CD4-positive, CD25-positive, alpha-beta regulatory T cell (primary cell): Measurements from ENCODE around the gene DDN. TPM values are rescaled to one million over a fixed set of nuclear protein-coding genes. Genes with fewer than 3 reads are reported as not detected.
A peak's percentile ranks its signal among the peaks of the same experiment; 100 is the strongest.

Experiments used
- ATAC-seq, 2 donors: fragments of 150-1000 bp; cut with Tn5 transposase; one replicate each; pipeline ENCODE4 v1.10.0; 2021; ENCODE audit warnings: low read depth in 2 of 2, moderate number of reproducible peaks in 2 of 2, moderate library complexity in 1 of 2
- DNase-seq, 3 donors: peaks; one replicate each; pipeline versions ENCODE4 v3.0.0 to v3.0.0-alpha.2; 2012 to 2022; ENCODE audit warnings: mixed read lengths in 1 of 3
- H3K27ac ChIP-seq: one replicate; pipeline ENCODE4 v1.7.0; 2013; ENCODE audit warnings: mild to moderate bottlenecking, low read length; ENCODE audit not compliant: insufficient read depth, poor library complexity, severe bottlenecking
- H3K27me3 ChIP-seq: one replicate; pipeline ENCODE4 v1.7.0; 2013; ENCODE audit warnings: low read length; ENCODE audit not compliant: control insufficient read depth, insufficient read depth
- H3K36me3 ChIP-seq: one replicate; pipeline ENCODE4 v1.7.0; 2013; ENCODE audit warnings: mild to moderate bottlenecking, low read length, moderate library complexity; ENCODE audit not compliant: control insufficient read depth, insufficient read depth
- H3K4me1 ChIP-seq: 2 replicates; pipeline ENCODE4 v1.7.0; 2013; ENCODE audit warnings: mild to moderate bottlenecking, low read length; ENCODE audit not compliant: insufficient read depth, control insufficient read depth, poor library complexity, severe bottlenecking
- H3K4me3 ChIP-seq: one replicate; pipeline ENCODE4 v1.7.0; 2013; ENCODE audit warnings: low read depth, mild to moderate bottlenecking, low read length, moderate library complexity
- H3K9me3 ChIP-seq, 2 experiments: 1 replicate in 1 of 2; 2 replicates in 1 of 2; pipeline ENCODE4 v1.7.0; 2013; ENCODE audit warnings: low read length in 2 of 2, mild to moderate bottlenecking in 1 of 2, moderate library complexity in 1 of 2; ENCODE audit not compliant: control insufficient read depth in 2 of 2
- H3K27ac Mint-ChIP-seq, 3 donors: one replicate each; pipeline ENCODE4 v1.8.0; 2020 to 2022; ENCODE audit warnings: mild to moderate bottlenecking in 3 of 3, mixed read lengths in 3 of 3, moderate library complexity in 2 of 3
- H3K27me3 Mint-ChIP-seq: one replicate; pipeline ENCODE4 v1.8.0; 2022; ENCODE audit warnings: mild to moderate bottlenecking, mixed read lengths
- H3K36me3 Mint-ChIP-seq: one replicate; pipeline ENCODE4 v1.8.0; 2020; ENCODE audit warnings: mixed read lengths
- H3K4me1 Mint-ChIP-seq, 4 donors: one replicate each; pipeline ENCODE4 v1.8.0; 2020 to 2022; ENCODE audit warnings: mixed read lengths in 4 of 4, mild to moderate bottlenecking in 1 of 4
- H3K4me3 Mint-ChIP-seq, 4 donors: one replicate each; pipeline ENCODE4 v1.8.0; 2020 to 2022; ENCODE audit warnings: mild to moderate bottlenecking in 4 of 4, mixed read lengths in 4 of 4, moderate library complexity in 3 of 4
- H3K9me3 Mint-ChIP-seq, 7 donors: one replicate each; pipeline ENCODE4 v1.8.0; 2020 to 2022; ENCODE audit warnings: mixed read lengths in 7 of 7, mild to moderate bottlenecking in 3 of 7, moderate library complexity in 2 of 7
- polyA plus RNA-seq, 4 donors: library from polyadenylated mRNA; unstranded; fragments of 300-500 nt; fragmentation: Illumina TruSeq; gene quantifications; one replicate each; pipeline ENCODE4 v1.2.3, GENCODE V29; 2021
- total RNA-seq: library from RNA; stranded (reverse); gene quantifications from one replicate; pipeline ENCODE4 v1.2.3, GENCODE V29; 2022

DDN gene
- total and polyA plus RNA-seq, 5 donors from 2014 or later, result 0.39 TPM; not detected in 4

DNA sequence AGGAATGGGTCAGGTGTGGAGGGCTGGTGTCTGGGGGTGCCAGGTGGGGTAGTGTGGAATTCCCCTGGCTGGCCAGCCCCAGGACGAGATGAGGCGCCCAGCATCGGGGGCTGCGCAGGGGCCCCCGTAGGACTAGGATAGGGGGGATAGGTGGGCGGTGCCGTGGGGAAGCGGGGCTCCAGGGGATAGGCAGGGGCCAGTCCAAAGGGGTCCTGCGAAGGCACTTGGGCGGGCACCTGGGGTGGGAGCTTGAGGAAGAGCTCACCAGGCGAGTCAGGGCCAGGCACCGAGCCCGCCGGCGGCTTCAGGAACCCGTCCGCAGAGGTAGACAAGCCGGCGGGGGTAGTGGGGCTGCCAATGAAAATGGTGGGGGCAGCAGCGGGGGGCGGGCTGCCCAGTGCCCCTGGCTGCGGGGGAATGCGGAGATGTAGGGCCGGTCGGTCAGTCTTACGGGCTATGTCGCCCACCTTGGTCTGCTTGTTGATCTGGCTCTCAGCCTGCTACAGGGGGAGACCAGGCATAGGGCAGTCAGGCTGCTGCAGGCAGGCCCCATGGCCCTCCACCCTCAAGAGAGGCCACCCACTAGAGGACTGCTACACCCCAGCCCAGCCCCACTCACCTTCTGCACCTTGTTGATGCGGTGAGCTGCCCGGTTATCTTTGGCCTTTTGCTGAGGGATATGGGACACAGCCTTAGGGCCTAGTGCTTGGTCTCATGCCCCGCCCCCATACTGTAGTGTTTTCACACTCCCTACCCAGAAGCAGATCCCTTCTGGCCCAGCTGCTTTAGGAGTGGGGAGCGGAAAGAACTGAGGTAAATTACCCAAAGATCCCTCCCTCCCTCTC lies 42.1 kb upstream of the DDN start:
- ATAC-seq, result no peak
- Histone ChIP-seq H3K27me3 (no peaks in the 10 kb centered on the region), H3K27ac (no peak overlapping the region), H3K9me3 (no peaks in the 10 kb centered on the region), H3K36me3 (peaks cover 80% of the 10 kb centered on the region), H3K4me1 (no peaks in the 10 kb centered on the region), H3K4me3 (no peak overlapping the region)
- H3K36me3 Mint-ChIP-seq, result peaks cover 34% of the 10 kb centered on the region
- no peak overlapping the region for H3K4me3 Mint-ChIP-seq
- no peaks in the 10 kb centered on the region for H3K9me3 Mint-ChIP-seq
- H3K27ac Mint-ChIP-seq, result peak overlapping the region in 1 of 3 donors; percentile 66
- DNase-seq, result no peak
- H3K4me1 Mint-ChIP-seq, result peaks cover 0 to 6% (median 2%) of the 10 kb centered on the region in 4 donors
- no peaks in the 10 kb centered on the region for H3K27me3 Mint-ChIP-seq

DNA sequence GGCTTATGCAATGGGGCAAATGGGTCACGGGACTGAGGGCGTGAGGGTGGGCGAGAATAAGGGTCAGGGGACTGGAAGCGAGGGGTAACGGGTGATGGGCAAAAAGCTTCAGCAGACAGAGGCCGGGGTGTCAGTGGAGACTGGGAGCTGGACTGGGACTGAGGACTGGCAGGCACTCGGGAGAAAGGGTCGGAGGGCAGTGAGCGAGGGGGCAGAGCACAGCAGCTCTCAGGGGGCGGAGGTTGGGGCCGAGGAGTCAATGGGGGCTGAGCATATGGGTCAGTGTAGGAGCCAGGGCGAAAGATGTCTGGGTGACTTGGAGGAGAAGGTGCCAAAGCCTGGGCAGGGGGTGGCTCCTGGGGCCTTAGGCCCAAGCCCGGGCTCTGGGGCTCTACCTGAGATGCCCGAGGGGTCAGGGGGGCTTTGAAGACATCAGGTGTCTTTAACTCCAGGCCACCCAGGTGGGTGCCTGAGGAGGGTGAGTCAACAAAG lies 41.2 kb upstream of the DDN start:
- H3K27me3 Mint-ChIP-seq, result no peaks in the 10 kb centered on the region
- peaks cover 0 to 6% (median 3%) of the 10 kb centered on the region in 4 donors for H3K4me1 Mint-ChIP-seq
- no peaks in the 10 kb centered on the region for H3K9me3 Mint-ChIP-seq
- H3K36me3 ChIP-seq, result peaks cover 72% of the 10 kb centered on the region
- H3K9me3 ChIP-seq, result no peaks in the 10 kb centered on the region
- H3K27ac Mint-ChIP-seq, result no peak overlapping the region
- no peak overlapping the region for H3K4me3 ChIP-seq
- H3K27me3 ChIP-seq, result no peaks in the 10 kb centered on the region
- ATAC-seq (no peak), DNase-seq (no peak)
- H3K4me3 Mint-ChIP-seq, result no peak overlapping the region
- H3K36me3 Mint-ChIP-seq, result peaks cover 37% of the 10 kb centered on the region
- H3K27ac ChIP-seq, result no peak overlapping the region
- no peaks in the 10 kb centered on the region for H3K4me1 ChIP-seq

DNA sequence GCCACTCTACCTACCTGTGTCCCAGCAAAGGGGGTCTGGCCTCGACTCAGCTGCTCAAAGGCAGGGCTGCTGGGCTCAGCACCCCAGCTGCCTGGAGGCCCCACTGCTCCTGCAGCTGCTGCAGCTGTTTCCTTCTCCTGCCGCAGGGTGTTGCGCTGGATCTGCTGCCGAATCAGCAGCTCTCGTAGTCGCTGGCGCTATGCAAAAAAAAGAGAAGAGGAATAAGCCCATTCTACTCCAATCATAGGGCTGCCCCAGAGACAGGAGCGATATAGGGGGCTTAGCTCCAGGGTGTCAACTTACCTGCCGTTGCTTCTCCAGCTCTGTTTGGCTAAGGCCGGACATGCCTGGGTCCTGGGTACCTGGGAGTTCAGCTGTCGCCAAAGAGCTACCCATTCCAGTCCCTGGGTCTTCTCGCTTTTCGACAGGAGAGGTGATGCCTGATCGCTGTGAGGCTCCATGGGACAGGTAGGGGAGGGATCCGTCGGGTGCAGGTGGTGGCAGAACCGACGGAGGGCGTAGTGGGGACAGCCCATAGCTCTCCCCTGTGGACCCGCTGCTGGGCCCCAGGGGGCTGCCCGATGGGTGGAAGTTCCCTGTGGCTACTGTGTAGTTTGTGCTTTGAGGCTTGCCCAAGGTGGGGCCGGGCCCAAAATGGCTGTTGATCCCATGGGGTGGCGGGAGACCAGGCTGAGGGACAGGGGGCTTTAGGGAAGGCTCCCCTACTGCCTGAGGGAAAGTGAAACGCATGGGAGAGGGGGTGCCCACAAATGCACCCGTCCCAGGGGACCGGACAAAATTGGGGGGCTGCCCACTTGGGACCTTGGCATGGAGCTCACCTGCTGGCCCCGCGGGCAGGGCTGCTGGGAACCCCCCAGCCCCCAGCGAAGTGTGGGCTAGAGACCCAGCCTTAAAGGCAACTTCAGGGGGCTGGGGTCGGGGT lies 40.5 kb upstream of the DDN start:
- Histone ChIP-seq H3K27me3 (no peaks in the 10 kb centered on the region), H3K4me3 (no peak overlapping the region), H3K36me3 (peaks cover 74% of the 10 kb centered on the region), H3K27ac (no peak overlapping the region), H3K9me3 (no peaks in the 10 kb centered on the region), H3K4me1 (no peaks in the 10 kb centered on the region)
- Mint-ChIP-seq H3K4me3 (no peak overlapping the region), H3K27me3 (no peaks in the 10 kb centered on the region), H3K36me3 (peaks cover 39% of the 10 kb centered on the region), H3K4me1 (peaks cover 0 to 6% (median 3%) of the 10 kb centered on the region in 4 donors), H3K9me3 (no peaks in the 10 kb centered on the region), H3K27ac (no peak overlapping the region)
- ATAC-seq (no peak), DNase-seq (no peak)

DNA sequence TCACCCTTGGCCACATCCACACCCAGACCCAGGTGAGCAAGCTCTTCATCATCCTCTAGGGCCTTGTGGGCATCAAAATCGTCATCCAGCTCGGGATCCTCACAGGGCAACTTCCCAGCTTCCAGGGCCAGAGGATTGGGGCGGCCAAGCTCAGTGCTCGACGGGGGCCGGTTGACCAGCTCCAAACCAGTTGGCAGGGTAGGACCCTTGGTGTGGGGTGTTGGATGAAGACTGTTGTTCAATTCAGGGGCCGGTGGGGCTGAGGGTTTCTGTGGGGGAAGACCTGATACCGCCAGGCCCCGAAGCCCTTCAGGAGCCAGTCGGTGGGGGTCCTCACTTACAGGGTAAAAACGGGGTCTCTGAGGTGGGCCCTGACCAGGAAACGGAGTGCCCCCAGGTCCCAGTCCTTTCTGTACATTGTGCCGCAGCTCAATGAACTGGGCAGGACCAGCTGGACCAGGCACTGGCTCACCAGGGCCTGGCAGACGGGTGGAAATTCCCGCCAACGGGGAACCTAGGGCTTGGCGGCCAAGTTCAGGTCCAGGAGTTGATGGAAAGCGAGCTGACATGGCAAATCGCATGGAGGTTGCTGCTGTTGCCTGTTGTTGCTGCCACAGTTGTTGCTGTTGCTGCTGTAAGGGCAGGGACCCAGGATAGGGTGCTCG lies 39.2 kb upstream of the DDN start:
- Mint-ChIP-seq H3K36me3 (peaks cover 31% of the 10 kb centered on the region), H3K4me1 (peaks cover 0 to 3% (median 1%) of the 10 kb centered on the region in 4 donors), H3K27ac (no peak overlapping the region), H3K4me3 (no peak overlapping the region), H3K9me3 (no peaks in the 10 kb centered on the region), H3K27me3 (no peaks in the 10 kb centered on the region)
- H3K4me1 ChIP-seq, result no peaks in the 10 kb centered on the region
- ATAC-seq (no peak), DNase-seq (no peak)
- no peaks in the 10 kb centered on the region for H3K9me3 ChIP-seq
- H3K27me3 ChIP-seq, result no peaks in the 10 kb centered on the region
- H3K36me3 ChIP-seq, result peaks cover 75% of the 10 kb centered on the region
- no peak overlapping the region for H3K4me3 ChIP-seq
- H3K27ac ChIP-seq, result no peak overlapping the region

DNA sequence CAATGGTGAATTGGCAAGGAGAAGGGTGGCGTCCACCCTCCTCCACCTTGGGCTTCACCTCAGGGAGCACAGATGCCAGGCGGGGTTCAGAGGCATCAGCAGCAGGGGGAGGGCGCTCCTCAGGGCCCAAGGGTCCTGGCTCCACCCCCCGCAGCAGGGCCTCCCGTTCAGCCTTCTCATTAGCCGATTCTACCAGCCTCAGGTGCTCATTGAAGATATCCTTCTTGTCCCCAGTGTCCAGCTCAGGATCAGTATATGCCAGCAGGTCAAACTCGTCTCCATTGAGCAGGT lies 38.7 kb upstream of the DDN start:
- Histone ChIP-seq H3K9me3 (no peaks in the 10 kb centered on the region), H3K36me3 (peaks cover 75% of the 10 kb centered on the region), H3K4me3 (no peak overlapping the region), H3K27ac (no peak overlapping the region), H3K27me3 (no peaks in the 10 kb centered on the region), H3K4me1 (no peaks in the 10 kb centered on the region)
- DNase-seq (no peak), ATAC-seq (no peak)
- H3K4me1 Mint-ChIP-seq, result peaks cover 0 to 3% (median 2%) of the 10 kb centered on the region in 4 donors
- H3K27ac Mint-ChIP-seq, result no peak overlapping the region
- no peak overlapping the region for H3K4me3 Mint-ChIP-seq
- no peaks in the 10 kb centered on the region for H3K9me3 Mint-ChIP-seq
- no peaks in the 10 kb centered on the region for H3K27me3 Mint-ChIP-seq
- peaks cover 26% of the 10 kb centered on the region for H3K36me3 Mint-ChIP-seq

DNA sequence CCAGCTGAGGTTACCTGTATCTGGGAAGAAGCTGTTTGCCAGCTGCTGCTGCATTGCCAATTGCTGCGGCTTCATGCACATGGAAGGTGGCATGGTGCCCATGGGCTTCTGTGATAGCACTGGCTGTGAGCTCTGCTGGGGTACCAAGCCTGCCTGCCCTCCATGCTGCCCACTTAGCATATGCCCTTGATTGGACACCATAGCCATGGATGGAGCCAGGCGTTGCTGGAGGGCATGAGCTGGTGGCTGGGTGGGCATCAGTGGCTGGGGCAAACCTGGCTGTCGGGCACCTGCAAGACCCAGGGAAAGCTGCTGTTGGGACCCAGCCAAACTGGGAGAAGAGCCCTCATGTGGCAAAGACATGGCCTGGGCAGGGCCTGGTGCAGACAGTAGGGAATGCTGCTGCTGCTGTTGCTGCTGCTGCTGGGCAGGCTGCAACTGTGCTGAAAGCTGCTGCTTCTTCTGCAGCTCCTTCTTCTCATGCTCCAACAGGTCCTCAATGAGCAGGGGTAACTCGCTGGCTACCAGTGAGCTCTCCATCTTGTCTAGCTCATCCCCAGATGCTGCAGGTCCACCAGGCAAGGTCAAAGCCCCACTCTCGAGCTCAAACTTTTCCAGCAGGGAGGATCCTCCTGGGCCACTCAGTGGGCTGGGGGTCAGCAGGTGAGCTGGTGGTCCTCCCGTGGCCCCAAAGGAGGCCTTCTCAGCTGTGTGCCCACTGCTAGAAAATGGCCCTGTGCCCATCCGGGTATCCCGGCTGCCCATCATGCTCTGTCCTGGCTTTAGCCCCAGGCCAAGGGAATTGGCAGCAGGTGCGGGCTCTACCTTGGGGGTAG lies 38.2 kb upstream of the DDN start:
- Histone ChIP-seq H3K27ac (no peak overlapping the region), H3K36me3 (peaks cover 75% of the 10 kb centered on the region), H3K9me3 (no peaks in the 10 kb centered on the region), H3K27me3 (no peaks in the 10 kb centered on the region), H3K4me1 (no peaks in the 10 kb centered on the region), H3K4me3 (no peak overlapping the region)
- no peaks in the 10 kb centered on the region for H3K27me3 Mint-ChIP-seq
- peaks cover 27% of the 10 kb centered on the region for H3K36me3 Mint-ChIP-seq
- no peak for DNase-seq
- H3K9me3 Mint-ChIP-seq, result no peaks in the 10 kb centered on the region
- peaks cover 0 to 6% (median 3%) of the 10 kb centered on the region in 4 donors for H3K4me1 Mint-ChIP-seq
- no peak overlapping the region for H3K4me3 Mint-ChIP-seq
- no peak for ATAC-seq
- H3K27ac Mint-ChIP-seq, result no peak overlapping the region

DNA sequence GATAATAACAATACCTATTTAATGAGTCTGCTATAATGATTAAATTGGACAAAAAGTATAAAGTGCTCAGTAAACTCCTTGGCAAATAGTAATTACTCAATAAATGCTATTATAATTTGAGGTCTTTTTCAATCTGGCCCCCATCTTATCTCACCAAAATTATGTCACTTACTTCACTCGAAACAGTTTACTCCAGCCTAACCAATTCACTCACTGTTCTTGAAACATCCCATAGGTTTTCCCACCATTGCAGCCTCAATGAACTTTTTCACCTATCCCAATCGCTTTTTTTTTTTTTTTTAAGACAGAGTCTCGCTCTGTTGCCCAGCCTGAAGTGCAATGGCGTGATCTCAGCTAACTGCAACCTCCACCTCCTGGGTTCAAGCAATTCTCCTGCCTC lies 36.9 kb upstream of the DDN start:
- H3K27ac ChIP-seq, result no peak overlapping the region
- ATAC-seq, result no peak
- no peak overlapping the region for H3K27ac Mint-ChIP-seq
- H3K9me3 Mint-ChIP-seq, result no peaks in the 10 kb centered on the region
- H3K4me1 ChIP-seq, result no peaks in the 10 kb centered on the region
- no peaks in the 10 kb centered on the region for H3K9me3 ChIP-seq
- no peak overlapping the region for H3K4me3 ChIP-seq
- H3K4me3 Mint-ChIP-seq, result no peak overlapping the region
- peaks cover 0 to 6% (median 3%) of the 10 kb centered on the region in 4 donors for H3K4me1 Mint-ChIP-seq
- peaks cover 69% of the 10 kb centered on the region for H3K36me3 ChIP-seq
- DNase-seq, result no peak
- no peaks in the 10 kb centered on the region for H3K27me3 Mint-ChIP-seq
- peaks cover 24% of the 10 kb centered on the region for H3K36me3 Mint-ChIP-seq
- H3K27me3 ChIP-seq, result no peaks in the 10 kb centered on the region
